ENCODE measurements around the gene ARL11.

ARL11 gene

DNA sequence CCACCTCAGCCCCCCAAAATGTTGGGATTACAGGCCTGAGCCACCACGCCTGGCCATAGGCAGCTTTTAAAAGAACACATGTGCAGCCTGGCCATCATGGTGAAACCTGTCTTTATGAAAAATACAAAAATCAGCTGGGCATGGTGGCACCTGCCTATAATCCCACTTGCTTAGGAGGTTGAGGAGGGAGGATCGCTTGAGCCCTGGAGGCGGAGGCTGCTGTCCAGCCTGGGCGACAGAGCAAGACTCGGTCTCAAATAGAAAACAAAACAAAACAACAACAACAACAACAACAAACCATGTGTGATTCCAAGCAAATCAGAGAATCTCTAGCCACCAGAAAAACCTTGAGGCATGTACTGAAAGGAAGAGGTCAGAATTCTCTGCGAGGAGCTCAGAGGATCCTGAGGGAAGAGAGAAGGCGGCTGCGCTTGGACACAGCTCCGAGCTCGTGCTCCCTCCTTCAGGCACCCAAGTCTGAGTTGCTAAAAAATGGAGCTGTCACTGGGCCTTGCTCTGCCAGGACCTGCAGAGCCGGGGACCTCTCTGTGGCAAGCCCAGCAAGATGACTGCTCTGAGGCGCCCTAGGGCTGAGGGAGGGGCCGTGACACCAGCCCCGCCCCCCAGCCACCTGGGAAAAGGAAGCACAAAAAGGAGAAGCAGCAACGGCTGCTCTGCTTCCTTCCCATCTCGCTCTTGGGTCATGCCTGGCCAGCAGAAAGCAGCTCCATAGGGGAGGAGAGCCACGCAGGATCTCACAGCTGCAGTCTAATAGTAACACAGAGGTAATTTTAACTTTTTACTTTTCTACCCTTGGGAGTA, at the start of gene ARL11:
ARL11 (plus strand) TSS at position 677 of the 822 bp plus-strand sequence. CDS start 1,941 bp downstream, outside the sequence.
- TF ChIP-seq, protein P1, sequence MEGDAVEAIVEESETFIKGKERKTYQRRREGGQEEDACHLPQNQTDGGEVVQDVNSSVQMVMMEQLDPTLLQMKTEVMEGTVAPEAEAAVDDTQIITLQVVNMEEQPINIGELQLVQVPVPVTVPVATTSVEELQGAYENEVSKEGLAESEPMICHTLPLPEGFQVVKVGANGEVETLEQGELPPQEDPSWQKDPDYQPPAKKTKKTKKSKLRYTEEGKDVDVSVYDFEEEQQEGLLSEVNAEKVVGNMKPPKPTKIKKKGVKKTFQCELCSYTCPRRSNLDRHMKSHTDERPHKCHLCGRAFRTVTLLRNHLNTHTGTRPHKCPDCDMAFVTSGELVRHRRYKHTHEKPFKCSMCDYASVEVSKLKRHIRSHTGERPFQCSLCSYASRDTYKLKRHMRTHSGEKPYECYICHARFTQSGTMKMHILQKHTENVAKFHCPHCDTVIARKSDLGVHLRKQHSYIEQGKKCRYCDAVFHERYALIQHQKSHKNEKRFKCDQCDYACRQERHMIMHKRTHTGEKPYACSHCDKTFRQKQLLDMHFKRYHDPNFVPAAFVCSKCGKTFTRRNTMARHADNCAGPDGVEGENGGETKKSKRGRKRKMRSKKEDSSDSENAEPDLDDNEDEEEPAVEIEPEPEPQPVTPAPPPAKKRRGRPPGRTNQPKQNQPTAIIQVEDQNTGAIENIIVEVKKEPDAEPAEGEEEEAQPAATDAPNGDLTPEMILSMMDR (IDR thresholded peaks at IDR 0.05; ENCODE audit: low read depth, low read length, missing control alignments): no peak
- DNase-seq (ENCODE audit: low read depth): peak; percentile 45

DNA sequence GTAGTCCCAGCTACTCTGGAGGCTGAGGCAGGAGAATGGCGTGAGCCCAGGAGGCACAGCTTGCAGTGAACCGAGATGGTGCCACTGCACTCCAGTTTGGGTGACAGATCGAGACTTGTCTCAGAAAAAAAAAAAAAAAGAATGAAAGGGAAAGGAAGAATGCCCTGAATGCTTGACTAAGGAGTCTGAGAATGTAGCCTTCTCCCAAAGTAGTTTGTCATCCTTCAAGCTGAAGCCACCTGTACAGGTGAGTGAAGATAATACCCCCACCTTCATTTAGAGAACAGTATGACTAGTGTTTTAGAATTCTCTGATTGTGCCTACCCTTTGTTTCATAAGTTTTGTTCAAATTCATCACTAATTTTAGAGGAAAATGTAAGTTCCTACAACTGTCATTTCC, 48.8 kb upstream of the ARL11 start:
- TF ChIP-seq, protein P1 (IDR thresholded peaks at IDR 0.05; ENCODE audit: low read depth, low read length, missing control alignments): no peak
- no peak for DNase-seq (ENCODE audit: low read depth)
- H3K4me3 ChIP-seq (ENCODE audit: low read depth, low read length): no peak overlapping the region

More for the DNA sequence above, at the start of gene ARL11:
- H3K4me3 ChIP-seq (ENCODE audit: low read depth, low read length): peak within 1 kb of the TSS; percentile 86

- TF ChIP-seq, protein P1 (IDR thresholded peaks at IDR 0.05; ENCODE audit: low read depth, low read length, missing control alignments): no peak
- DNase-seq (ENCODE audit: low read depth): no peak
- H3K4me3 ChIP-seq (ENCODE audit: low read depth, low read length): no peak overlapping the region
These were observed 47.2 kb upstream of the ARL11 start for GRCh38 chr13:49580980-49581680.

DNA sequence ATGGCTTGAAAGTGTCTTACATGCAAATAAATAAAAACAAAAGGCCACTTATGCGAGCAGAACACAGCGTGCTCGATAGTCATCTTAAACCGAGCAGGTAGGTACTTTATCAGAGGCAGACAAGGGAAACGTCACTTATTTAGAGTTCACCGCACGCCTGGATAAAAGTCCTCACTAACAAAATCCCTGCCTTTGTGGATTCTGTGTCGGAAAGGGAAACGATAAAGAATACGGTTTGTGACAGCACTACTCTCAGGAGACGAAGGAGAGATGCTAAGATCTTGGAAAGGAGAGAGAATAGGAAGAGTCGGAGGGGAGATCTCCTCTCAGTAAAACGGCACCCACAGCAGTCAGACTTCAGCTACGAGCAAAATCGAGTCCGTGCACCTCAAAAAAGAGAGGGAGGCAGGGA, 43.5 kb upstream of the ARL11 start:
- no peak for DNase-seq (ENCODE audit: low read depth)
- TF ChIP-seq, protein P1 (IDR thresholded peaks at IDR 0.05; ENCODE audit: low read depth, low read length, missing control alignments): no peak
- H3K4me3 ChIP-seq (ENCODE audit: low read depth, low read length): peak overlapping the region; percentile 98

- no peak for DNase-seq (ENCODE audit: low read depth)
- H3K4me3 ChIP-seq (ENCODE audit: low read depth, low read length): peak within 1 kb of the TSS; percentile 98
- TF ChIP-seq, protein P1 (IDR thresholded peaks at IDR 0.05; ENCODE audit: low read depth, low read length, missing control alignments): no peak
These were observed 42.8 kb upstream of the ARL11 start, which contains the start of gene RCBTB1 for GRCh38 chr13:49585220-49586157. Gene RCBTB1, minus strand, starts transcription at chr13:49585558. Its CDS starts 18,279 bp downstream, at chr13:49567279.

DNA sequence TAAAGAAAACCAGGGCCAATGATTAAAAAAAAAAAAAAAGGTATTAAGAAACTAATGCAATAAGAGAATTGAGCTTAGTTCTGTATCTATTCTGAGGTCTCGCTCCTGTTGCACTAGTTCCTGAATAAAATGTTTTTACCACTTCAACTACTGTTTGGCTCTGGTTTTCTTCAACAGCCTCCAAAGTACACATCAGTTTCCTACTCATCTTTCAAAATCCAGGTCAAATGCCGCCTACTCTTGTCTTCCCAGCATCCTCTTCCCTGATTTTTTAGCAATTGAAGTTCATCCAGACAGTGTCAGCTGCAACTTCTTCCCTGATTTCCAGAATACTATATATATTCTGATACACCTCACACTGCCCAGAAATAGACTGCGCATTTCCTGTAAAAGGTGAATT, 41.6 kb upstream of the ARL11 start:
- no peak overlapping the region for H3K4me3 ChIP-seq (ENCODE audit: low read depth, low read length)
- TF ChIP-seq, protein P1 (IDR thresholded peaks at IDR 0.05; ENCODE audit: low read depth, low read length, missing control alignments): no peak
- no peak for DNase-seq (ENCODE audit: low read depth)

All from GM12864 (cell line).